ENCODE results near the gene RIC8B.

RIC8B gene

DNA sequence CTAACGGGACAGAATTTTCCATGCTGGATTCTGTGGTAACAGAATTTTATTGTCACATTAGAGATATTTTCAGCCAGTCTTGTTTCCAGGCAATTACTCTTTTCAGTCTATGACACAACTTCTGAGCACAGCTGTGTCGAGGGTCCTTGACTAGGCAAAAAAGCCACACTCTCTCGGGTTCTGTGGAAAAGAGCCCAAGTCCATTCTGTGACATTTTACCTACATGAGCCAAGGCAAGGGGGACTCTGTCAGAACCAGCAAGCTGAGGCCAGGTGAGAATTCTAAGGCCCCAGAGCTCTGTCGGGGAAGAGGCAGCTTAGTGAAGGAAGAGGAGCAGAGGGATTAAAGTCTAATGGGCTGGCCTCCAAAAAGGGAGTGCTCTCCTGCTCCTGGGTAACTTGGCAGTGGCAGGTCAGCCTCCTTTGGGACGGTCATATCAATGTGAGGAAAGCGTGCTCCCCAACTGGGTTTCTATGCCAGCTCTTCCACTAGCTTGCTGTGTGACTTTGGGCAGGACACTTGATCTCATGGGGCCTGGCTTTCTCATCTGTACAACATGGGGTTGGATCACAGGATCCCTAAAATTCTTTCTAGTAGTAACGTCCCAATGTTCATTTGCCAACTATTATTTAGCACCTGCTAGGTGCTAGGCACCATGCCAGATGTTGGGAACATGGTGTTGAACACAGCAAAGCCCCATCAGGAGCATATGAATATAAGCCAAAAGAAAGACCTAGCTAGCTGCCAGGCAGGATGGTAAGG lies 16.0 kb upstream of the RIC8B start:
- DNase-seq (ENCODE audit: low spot score) = no peak

DNA sequence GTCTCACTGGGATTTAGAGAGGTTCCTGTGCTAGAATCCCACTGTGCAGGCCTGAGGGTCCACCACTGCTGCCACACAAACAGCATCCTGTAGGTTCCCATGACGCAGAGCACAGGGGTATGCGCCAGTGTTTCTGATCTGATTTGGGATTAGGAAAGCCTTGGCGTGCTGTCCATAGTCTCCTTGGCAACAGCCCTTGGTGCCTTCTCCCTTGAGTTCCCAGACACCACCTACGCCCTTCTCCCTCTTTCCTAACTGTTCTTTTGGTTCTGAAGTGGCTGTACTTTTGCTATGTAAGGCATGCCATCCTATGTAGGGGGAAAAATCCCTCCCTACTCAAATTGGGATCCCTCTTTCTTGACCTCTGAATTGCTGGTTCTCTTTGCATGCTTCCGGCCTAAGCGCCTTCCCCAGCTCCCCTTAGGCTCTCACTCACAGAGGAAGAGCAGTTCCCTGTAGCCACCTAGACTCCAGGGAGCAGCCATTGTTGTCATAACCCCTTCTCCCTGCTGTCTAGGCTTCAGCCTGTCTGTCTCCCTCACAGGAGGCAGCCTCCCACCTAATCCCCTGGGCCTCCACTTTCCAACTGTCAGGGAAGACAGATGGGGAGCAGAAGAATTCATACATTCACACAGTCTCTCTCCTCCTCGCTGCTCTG lies 14.8 kb upstream of the RIC8B start:
- no peak for DNase-seq (ENCODE audit: low spot score)

DNA sequence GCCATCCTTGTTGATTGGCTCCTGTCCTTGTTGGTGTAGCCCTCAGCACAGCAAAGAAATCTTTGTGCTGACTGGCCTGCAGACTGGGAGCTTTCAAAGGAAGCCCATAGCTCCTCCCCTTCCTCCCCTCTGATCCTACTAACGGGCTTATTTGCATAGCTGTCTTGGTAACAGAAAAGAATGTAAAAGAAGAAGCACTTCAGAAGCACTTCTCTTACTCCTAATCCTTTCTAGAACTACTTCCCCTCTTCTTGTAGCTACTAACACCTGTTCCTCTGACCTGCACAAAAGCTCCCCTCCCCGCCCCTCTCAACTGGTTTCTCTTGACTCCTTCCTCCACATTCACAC lies 14.3 kb upstream of the RIC8B start:
- DNase-seq (ENCODE audit: low spot score) = no peak

DNA sequence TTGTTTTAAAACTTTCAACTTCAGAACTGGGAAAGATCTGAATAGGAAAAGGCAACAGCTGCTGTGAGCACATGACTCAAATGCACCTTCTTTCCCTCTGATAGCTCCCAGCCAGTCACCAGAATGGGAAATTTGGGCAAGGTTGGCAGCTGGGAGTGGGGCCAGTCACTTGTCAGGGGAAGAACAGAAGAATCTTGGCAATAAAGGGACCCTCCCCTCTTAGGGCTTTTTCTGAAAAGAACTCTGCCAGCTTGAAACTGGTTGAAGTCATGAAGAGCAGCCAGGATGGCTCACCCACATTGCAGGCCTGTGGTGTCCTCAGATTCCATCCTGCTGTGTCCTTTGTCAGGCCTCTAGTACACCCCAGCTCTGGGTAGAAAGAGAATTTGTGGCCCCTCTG lies 10.3 kb upstream of the RIC8B start:
- DNase-seq (ENCODE audit: low spot score) = no peak

DNA sequence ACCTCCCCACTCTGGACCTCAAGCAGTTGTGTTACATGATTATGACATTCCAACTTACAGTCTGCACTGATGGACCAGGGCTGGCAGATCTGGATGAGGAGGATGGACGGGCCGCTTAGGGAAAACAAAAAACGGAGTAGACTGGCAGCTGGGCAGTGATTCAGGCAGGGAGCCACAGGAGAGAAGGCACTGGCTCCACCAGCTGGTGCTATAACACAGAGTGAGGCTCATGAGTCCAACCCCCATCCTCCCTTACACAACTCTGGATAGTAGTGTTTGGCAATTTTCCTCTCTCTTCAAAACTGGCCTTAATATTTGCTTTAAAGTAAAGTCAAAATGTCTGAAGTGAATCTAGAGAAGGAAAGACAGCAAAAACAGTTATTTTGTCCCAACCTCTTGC lies 9.7 kb upstream of the RIC8B start:
- DNase-seq (ENCODE audit: low spot score) = no peak

DNA sequence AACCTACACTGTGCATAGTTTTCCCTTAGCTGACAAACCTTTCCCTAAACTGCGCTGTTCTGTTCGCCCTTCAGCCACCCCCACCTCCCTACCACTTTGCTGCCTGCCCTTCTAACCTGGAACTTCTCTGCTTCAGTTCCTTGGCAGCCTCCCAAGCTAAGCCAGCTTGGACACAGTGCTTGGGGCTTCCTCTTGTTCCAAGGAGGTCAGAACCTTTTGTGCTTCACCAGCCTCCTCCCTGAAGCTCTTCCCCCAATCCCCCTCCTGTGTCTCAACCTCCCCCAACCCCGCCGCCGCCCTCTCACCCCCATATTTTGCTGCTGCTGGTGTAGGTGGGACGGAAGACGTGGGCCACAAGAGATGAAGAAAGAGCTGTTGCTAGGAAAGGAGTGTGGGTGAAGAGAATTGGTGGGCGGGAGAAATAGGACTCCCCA lies 8.1 kb upstream of the RIC8B start:
- no peak for DNase-seq (ENCODE audit: low spot score)

DNA sequence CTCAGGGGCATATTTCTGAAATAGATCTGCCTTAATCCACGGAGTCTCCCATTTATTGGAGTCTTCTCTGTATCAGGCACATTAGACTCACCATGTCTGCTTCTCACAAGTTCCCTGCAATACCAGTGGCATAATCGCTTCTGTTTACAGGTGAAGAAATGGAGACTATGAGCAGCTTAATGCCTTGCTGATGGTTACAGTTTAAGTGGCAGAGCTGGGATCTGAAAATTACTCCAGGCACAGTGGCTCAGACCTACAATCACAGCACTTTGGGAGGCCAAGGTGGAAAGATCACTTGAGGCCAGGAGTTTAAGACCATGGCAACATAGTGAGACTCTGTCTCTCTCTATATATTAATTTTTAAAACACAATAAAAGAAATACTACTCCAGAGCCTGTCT lies 7.3 kb upstream of the RIC8B start:
- no peak for DNase-seq (ENCODE audit: low spot score)

DNA sequence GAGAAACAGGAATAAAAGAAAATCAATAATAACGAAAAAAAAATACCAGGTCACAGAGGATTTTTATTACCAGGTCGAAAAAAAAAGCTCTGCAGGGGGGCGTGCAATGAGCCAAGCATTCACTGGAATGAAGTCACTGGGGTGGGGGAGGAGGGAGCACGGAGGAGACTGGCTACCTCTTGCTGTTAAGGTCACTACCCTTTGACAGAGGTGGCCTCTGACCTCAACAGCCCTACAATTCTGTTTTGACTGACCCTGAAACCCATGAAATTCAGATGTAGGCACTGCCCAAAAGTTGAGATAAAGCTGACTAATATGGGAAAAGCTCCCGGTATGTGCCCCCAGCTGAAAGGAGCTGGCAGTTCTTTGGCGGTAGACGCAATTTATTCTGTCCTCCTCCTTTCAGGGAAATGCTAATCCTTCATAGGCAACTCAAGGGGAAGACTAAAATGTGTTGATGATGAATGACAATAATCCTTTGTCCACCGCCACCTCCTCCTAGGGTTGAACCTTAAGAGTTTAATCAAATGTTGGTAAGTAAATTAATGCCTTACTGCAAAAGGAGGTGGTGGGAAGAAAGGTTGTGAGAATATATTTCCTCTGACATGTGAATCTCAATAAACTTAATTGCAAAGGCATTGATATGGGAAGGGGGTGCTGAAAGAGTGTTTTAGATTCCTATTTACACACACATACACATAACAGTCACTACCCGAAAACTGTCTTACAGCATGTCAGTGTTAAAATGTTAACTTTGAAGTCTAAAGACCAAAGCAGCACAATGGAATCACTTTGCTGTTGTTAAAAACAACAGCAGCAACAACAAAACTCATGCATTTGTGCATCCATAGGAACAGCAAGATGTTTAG lies 6.3 kb upstream of the RIC8B start:
- DNase-seq (ENCODE audit: low spot score) = no peak

DNA sequence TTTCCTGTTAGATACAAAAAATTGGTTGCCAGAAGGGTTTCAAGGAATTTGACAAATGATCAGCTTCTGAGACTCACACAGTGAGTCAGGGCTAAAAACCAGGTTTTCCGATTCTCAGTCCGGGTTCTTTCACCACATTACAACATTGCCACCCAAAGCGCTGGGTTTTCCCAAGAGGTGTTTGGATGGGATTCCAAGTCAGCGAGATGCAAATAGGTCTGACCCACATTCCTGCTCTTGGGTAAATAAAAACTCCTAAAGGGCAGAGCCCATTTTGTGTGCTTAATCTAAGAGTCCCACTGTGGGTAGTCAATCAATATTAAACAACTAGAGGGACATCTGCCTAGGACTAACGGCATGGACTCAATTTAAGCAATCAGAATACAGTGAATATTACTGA lies 5.4 kb upstream of the RIC8B start:
- DNase-seq (ENCODE audit: low spot score) = no peak

DNA sequence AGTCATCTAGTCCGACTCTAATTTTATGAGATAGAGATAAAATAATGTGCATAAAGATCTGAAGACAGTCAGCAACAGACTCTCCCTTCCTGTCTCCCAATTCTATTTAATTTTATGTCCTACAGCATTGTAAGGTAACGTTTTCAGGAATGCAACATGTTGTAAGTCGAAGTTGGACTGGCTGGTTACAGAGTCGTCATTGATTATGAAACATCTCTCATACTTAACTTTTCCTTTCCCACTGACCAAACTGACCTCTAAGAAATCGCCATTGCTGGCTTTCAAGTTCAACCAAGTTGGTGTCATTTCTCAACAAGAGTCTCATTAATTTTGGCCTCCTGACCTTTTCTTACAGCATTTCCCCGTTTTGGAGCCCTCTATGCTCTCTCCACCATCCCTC lies 4.9 kb upstream of the RIC8B start:
- DNase-seq (ENCODE audit: low spot score) = no peak

DNA sequence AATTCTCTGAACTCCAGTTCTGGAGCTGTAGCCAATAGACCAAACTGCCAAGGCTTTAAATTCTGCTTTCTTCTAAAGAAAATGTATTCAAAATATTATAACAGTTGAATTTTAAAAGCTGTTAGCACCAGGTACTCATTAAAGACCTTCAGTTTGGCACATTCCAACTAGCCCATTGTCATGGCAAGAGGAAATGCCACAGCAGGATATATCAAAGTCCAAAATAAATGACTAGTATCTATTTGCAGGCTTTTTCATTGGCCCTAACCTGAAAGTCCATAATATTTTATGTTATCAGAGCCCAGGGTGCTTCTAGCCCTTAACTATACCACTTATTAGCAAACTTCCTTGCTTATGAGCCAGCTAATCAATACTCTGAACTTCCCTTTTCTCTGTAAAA lies 3.1 kb upstream of the RIC8B start:
- no peak for DNase-seq (ENCODE audit: low spot score)

DNA sequence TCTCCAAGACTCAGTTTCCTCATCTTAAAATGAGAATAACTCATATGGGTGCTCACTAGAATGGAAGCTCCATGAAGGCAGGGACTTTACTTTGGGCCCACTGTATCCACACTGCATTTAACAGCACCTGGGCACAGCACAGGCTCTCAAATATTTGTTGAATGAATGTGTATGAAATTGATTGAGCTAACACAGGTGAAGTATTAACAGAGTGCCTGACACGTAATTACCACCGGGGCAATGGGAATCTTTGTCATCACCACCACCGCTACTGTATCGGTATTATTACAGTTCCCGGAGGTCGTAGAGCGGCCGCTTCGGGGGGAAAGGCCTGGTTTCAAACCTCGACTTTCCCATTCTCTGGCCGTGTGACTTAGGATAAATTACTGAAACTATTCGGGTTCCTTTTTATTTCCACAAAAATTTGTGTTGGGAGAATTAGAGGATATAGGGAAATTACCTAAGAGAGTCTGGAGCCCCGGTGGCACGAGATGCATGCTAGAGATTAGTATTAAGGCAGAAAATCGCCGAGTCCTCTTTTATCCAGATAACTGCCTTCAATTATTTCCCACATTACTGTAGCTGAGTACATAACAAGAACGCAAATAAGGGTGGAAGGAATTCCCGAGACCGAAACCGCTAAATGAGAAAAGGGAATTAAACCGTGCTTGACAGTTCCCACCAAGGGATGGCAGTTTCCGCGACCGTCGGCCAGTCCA lies 1.0 kb upstream of the RIC8B start:
- DNase-seq (ENCODE audit: low spot score) = no peak

DNA sequence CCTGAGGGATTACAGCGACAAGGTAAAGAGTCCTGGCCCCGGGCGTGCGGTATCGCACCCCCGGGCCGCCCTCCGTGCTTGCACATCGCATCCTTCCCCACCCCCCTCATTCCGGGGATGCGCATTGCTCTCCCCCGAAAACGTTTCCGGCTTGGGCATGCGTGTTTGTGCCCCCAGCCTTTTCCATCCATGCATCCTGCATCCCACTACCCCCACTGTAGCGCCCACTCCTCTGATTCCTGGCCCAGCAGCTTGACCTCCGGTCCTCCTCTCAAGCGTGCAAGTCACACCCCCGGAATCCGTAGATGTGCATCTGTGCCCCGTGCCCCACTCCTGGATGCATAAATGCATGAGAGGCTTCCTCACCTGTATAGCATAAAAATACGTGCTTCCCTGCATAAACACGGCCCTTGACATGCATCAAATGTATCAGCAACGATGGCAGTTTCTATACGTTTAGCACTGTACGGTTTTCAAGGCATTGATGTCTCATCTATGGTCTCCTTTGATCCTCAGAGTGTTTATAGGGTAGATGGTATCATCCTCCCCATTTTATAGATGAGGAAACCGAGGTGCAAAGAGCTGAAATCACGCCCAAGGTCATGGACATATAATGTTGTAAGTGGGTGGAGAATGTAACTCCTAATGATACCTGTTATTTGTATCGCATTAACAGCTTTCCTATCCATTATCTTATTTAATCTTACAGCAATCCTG lies 484 bp downstream of the RIC8B start:
- no peak for DNase-seq (ENCODE audit: low spot score)

DNA sequence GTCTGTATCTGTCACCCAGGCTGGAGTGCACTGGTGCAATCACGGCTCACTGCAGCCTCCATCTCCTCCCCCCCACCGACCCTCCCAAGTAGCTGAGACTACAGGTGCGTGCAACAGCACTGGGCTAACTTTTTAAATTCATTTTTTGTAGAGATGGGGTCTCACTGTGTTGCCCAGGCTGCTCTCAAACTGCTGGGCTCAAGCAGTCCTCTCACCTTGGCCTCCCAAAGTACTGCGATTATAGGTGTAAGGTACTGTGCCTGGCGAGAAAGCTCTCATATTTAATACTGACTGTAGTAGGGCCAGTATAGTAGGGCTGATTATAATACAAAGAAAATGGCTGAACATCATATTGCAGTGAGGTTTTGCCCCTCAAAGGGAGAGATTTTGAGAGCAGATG lies 2.4 kb downstream of the RIC8B start:
- DNase-seq (ENCODE audit: low spot score) = no peak

DNA sequence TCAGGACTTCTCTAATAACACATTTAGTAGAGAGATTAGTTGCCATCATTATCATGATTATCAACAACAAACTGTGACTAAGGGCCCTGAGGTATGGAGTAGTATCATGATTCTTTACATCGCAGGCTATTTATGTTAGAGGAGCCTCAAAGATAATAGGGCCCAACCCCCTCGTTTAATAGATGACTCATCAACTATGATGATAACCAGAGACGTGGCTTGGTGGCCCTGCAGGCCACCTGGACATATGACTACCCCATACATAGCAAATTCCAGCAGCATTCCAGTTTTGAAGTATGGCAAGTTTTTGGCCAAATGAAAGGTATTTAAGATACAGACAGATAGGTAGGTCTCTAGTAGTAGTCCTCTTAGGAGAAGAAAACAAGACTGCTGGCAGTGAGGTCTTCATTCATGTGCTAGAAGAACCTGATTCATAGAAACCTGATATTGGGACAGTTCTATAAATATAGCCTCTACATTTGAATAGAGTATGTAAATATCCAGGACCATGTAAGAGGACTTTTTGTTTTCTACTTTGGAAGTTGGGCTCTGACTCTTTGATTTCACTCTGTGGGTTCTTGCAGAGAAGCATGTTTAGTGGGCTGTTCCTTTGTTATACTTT lies 5.6 kb downstream of the RIC8B start:
- DNase-seq (ENCODE audit: low spot score) = peak; percentile 12

DNA sequence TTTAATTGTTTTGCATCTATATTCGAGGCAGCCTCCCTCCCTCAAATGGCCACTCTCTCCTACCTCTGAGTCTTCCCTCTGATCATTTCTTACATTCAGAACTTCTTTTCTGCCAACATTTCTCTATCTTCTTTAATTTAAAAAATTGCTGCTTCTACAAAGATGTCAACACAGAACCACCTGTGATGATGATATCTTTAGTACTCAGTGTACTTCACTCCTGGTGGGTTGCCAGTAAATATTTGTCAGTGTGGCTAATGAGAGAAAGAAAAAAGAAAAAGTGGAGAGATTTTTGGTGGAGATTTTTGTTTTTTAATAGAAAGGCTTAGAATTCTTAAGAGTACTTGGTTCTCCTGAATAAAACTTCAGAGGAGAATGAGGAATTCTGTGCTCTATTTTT lies 8.1 kb downstream of the RIC8B start:
- no peak for DNase-seq (ENCODE audit: low spot score)

DNA sequence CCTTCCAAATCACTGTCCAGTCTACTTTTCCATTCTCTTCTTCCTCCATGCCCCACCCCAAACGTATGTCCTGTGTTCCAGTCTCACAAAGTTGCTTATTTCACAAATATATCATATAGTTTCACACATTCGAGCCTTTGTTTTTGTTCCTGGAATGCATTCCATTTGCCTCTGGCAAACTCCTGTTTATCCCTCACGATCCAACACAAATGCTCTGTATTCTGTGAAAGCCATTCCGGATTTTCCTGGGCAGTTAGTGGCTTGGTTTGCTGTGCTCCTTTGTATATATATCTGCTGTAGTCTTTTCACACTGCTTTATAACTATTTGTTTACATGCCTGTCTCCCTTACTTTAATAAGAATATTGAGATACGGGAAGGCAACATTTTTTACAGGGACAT lies 9.0 kb downstream of the RIC8B start:
- no peak for DNase-seq (ENCODE audit: low spot score)

DNA sequence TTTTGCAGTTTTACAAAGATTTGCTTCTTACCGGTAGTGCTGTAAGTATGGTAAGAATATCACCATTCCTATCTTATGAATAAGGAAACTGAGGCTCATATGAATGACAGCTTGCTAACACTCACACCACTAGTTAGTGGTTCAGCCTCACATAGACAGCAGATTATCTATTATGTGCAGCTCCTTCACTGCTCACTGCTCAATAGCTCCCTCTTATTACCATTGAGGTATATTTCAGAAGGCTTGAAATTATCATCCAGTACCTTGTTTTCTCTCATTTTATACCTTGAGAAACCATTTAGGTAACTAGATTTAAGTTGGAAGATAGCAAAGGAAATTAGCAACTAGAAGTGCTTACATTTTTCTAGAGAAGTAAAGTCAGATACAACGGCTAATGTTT lies 15.5 kb downstream of the RIC8B start:
- no peak for DNase-seq (ENCODE audit: low spot score)

DNA sequence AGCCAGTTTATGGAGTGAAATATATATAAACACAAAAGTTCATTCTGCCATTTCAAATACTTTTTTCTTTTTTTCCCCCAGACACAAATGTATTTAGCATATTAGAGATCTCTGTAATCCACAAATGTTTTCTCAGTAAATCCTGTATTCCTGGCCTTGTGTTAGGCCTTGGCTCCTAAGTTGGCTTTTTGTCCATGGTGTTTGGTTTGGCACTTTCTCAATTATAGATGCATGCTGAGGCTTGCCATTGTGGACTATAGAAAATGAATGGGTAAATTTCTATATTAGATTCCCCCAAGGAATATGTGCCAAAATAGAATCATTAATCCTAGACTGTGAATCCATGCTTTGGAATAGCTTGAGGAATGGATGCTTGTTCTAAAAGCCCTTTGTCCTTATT lies 17.0 kb downstream of the RIC8B start:
- DNase-seq (ENCODE audit: low spot score) = no peak

DNA sequence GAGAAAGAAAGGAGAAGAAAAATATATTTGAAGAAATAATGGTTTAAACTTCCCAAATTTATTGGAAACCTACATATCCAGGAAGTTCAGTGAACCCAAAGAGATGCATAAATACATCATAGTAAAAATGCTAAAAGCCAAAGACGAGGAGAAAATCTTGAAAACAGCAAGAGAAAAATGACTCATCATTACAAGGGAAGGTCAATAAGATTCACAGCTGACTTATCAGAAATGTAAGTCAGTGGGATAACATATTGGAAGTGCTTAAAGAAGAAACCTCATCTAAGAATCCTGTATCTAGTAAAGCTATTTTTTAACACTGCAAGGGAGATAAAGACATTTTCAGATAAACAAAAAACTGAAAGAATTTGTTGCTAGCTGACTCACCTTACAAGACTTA lies 19.9 kb downstream of the RIC8B start:
- DNase-seq (ENCODE audit: low spot score) = no peak

DNA sequence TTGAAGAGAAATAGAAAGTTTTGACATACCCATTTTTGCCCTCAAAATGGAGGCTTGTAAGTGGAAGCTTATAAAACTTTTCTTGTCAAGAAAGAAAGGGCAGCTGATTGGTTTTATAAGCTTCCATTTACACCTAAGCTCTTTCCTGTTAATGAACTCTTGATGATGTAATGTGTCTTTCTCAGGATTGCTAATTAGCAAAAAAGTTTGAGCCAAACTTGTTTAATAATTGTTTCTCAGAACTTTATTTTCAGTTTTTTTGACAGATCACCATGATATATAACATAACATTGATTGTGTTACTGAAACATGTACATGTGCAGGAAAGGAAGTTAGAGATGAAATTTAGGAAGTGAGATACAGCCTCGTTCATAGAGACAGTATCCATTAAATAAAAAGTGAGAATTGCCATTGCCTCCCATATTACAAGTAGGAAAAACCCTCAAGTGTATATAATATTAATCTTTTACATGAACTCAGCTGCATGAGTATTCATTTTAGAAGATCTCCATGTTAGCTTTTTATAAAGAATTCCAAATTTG lies 26.8 kb downstream of the RIC8B start:
- DNase-seq (ENCODE audit: low spot score) = no peak

Data from SK-N-DZ (cell line).